PC-9 (cell line): ENCODE measurements around the gene SSX4B.
"Not testable (repeated sequence)": the region's sequence is repeated elsewhere in the genome, so short reads cannot be mapped to it uniquely, and the experiment has no call there.

Source experiments
- CTCF ChIP-seq: fragments of 200-600 bp; sonication (generic); conservative IDR thresholded peaks from 2 replicates; pipeline ENCODE4 v1.6.1; 2017; ENCODE audit warnings: mixed run types, antibody characterized with exemption, mild to moderate bottlenecking, moderate library complexity
- EZH2 ChIP-seq: fragments of 200-600 bp; sonication (generic); IDR thresholded peaks from 2 replicates; pipeline ENCODE4 v1.8.0; 2017; ENCODE audit warnings: antibody characterized with exemption, low read depth

GRCh38 chrX:48356315-48357094, 55.3 kb downstream of the SSX4B start, which contains the start of gene SSX3:
- not testable (repeated sequence) for TF ChIP-seq CTCF, EZH2
